B cell (primary cell): ENCODE data around the gene CACNG4. TPM values are rescaled to one million over a fixed set of nuclear protein-coding genes. Genes with fewer than 3 reads are reported as not detected.

Experiments used
- ATAC-seq: fragments of 200-7000 bp; cut with Tn5 transposase; one replicate; pipeline ENCODE4 v1.10.0; 2021; ENCODE audit warnings: low read depth, mild to moderate bottlenecking, moderate number of reproducible peaks, moderate library complexity
- CTCF ChIA-PET: fragments of 350-600 bp; sonication (Branson Sonifier 250); formaldehyde crosslinking; loops from one replicate; lab custom pipeline; 2021; ENCODE audit warnings: antibody characterized with exemption, inconsistent platforms; lab: Charles Lee
- POLR2A ChIA-PET: fragments of 350-600 bp; sonication (Branson Sonifier 250); formaldehyde crosslinking; loops from one replicate; lab custom pipeline; 2021; ENCODE audit warnings: antibody characterized with exemption; lab: Charles Lee
- DNase-seq: peaks from one replicate; pipeline ENCODE4 v3.0.0; 2013
- H2AFZ ChIP-seq: 2 replicates; pipeline ENCODE4 v1.6.1; 2012; ENCODE audit warnings: mild to moderate bottlenecking, low read depth, low read length; ENCODE audit not compliant: insufficient read depth, poor library complexity, severe bottlenecking
- H3K27ac ChIP-seq, 2 donors: 1 replicate in 1 of 2; 2 replicates in 1 of 2; pipeline ENCODE4 v1.5.1; 2012 to 2013; ENCODE audit warnings: low read length in 2 of 2, mild to moderate bottlenecking in 2 of 2, moderate library complexity in 1 of 2
- H3K27me3 ChIP-seq, 4 experiments: fragments of 200-600 bp in 1 of 4; sonication (generic) in 1 of 4; replicated peaks in 1 of 4; 1 replicate in 2 of 4; 2 replicates in 2 of 4; pipeline versions ENCODE4 v1.6.1 to v1.7.0; 2013 to 2016; ENCODE audit warnings: low read length in 3 of 4, mild to moderate bottlenecking in 2 of 4, mixed read lengths in 1 of 4, moderate library complexity in 1 of 4; ENCODE audit not compliant: insufficient read depth in 4 of 4, control insufficient read depth in 3 of 4; ENCODE audit errors: control extremely low read depth in 1 of 4
- H3K36me3 ChIP-seq, 2 experiments: replicated peaks in 1 of 2; 1 replicate in 1 of 2; 2 replicates in 1 of 2; pipeline versions ENCODE4 v1.6.1 to v1.7.1; 2013; ENCODE audit warnings: low read length in 1 of 2; ENCODE audit not compliant: insufficient read depth in 2 of 2, control insufficient read depth in 1 of 2; ENCODE audit errors: control extremely low read depth in 1 of 2, extremely low read depth in 1 of 2
- H3K4me1 ChIP-seq, 2 donors: fragments of 200-600 bp in 1 of 2; sonication (generic) in 1 of 2; 1 replicate in 1 of 2; 2 replicates in 1 of 2; pipeline versions ENCODE4 v1.5.1 to v1.6.1; 2013 to 2017; ENCODE audit warnings: low read length in 2 of 2; ENCODE audit not compliant: control insufficient read depth in 2 of 2, insufficient read depth in 2 of 2
- H3K4me2 ChIP-seq: replicated peaks from 2 replicates; pipeline ENCODE3; 2012; ENCODE audit warnings: mild to moderate bottlenecking, low read depth, low read length; ENCODE audit not compliant: poor library complexity, severe bottlenecking
- H3K4me3 ChIP-seq, 5 experiments: fragments of 200-600 bp in 1 of 5; sonication (generic) in 1 of 5; 1 replicate in 3 of 5; 2 replicates in 2 of 5; pipeline versions ENCODE4 v1.5.1 to v1.7.0; 2011 to 2016; ENCODE audit warnings: low read length in 4 of 5, mild to moderate bottlenecking in 4 of 5, low read depth in 2 of 5, control low read depth in 1 of 5, moderate library complexity in 1 of 5; ENCODE audit not compliant: insufficient read depth in 1 of 5; ENCODE audit errors: control extremely low read depth in 1 of 5, extremely low read depth in 1 of 5
- H3K79me2 ChIP-seq: fragments of 200-600 bp; sonication (generic); one replicate; pipeline ENCODE4 v1.6.0; 2016; ENCODE audit warnings: low read length; ENCODE audit not compliant: control insufficient read depth, insufficient read depth
- H3K9ac ChIP-seq: fragments of 200-600 bp; sonication (generic); 2 replicates; pipeline ENCODE4 v1.6.1; 2017; ENCODE audit warnings: mild to moderate bottlenecking, low read length, moderate library complexity
- H3K9me3 ChIP-seq, 3 donors: one replicate each; pipeline versions ENCODE4 v1.6.1 to v1.7.1; 2013; ENCODE audit warnings: low read length in 2 of 3; ENCODE audit not compliant: control insufficient read depth in 2 of 3, insufficient read depth in 1 of 3; ENCODE audit errors: control extremely low read depth in 1 of 3
- H4K20me1 ChIP-seq: 2 replicates; pipeline ENCODE4 v1.6.0; 2012; ENCODE audit warnings: mild to moderate bottlenecking, low read length; ENCODE audit not compliant: insufficient read depth, control insufficient read depth, poor library complexity, severe bottlenecking
- H3K27ac Mint-ChIP-seq: one replicate; pipeline ENCODE4 v1.8.0; 2021; ENCODE audit warnings: mixed read lengths
- H3K27me3 Mint-ChIP-seq: one replicate; pipeline ENCODE4 v1.8.0; 2021; ENCODE audit warnings: mixed read lengths
- H3K4me1 Mint-ChIP-seq: one replicate; pipeline ENCODE4 v1.8.0; 2021; ENCODE audit warnings: mixed read lengths
- H3K4me3 Mint-ChIP-seq: one replicate; pipeline ENCODE4 v1.8.0; 2021; ENCODE audit warnings: mixed read lengths
- H3K9me3 Mint-ChIP-seq: one replicate; pipeline ENCODE4 v1.8.0; 2022; ENCODE audit warnings: mixed read lengths; ENCODE audit not compliant: insufficient read depth
- EZH2 ChIP-seq: IDR thresholded peaks from 2 replicates; pipeline ENCODE4 v1.6.1; 2012; ENCODE audit warnings: borderline replicate concordance, low read depth, mild to moderate bottlenecking, moderate library complexity, low read length; ENCODE audit not compliant: insufficient read depth, poor library complexity, severe bottlenecking
- WGBS: methylation state at CpG from one replicate; pipeline ENCODE4 v1.1.5; 2013; ENCODE audit warnings: missing lambda C conversion rate; ENCODE audit not compliant: insufficient coverage; 5-methylcytosine and 5-hydroxymethylcytosine counted together
- intact Hi-C: fragments of 100-400 bp; cut with micrococcal nuclease; formaldehyde crosslinking; loops from one replicate; pipeline ENCODE4 v1.10.0; 2022
- polyA plus RNA-seq: library from polyadenylated mRNA; depleted of rRNA; stranded (reverse); fragments of >200 nt; gene quantifications from 2 replicates; pipeline ENCODE4 v1.2.3, GENCODE V29; 2012
- total RNA-seq, 2 donors: library from RNA; stranded (reverse); fragments of 120-200 nt in 1 of 2; gene quantifications; 1 replicate in 1 of 2; 2 replicates in 1 of 2; pipeline versions ENCODE4 v1.2.3 to v1.2.4, GENCODE V29; 2013 to 2022
- TF ChIP-seq, protein P1 (sequence below): fragments of 200-600 bp; IDR thresholded peaks from one replicate; pipeline ENCODE4 v1.8.0; 2022; ENCODE audit warnings: antibody characterized with exemption, mild to moderate bottlenecking

Gene CACNG4
- total and polyA plus RNA-seq, 2 donors (not counting 1 experiment from before 2014, with no cell fraction given): not detected

DNA sequence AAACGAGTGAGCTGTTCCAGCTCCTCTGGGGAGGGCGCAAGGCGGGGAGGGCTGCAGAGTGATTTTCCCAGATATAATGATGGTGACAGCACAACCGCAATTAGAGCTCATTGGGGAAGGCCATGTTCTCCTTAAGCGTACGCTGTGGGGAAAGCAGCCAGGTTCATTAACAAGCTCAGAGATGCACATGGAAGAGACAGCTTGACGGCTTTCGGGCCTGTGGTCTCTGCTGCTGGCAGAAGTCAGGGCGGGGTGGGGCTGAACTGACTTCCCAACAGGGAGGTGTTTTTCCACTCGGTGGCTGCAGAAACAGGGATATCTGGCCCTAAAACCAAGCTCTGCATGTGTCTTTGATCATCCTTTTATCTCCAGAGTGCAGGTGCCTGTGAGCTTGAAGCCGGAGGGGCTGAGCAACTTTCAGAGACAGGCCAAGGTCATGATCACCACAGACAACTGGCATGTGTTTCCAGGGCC, 55.8 kb downstream of the CACNG4 start:
- H3K9me3 ChIP-seq: no peaks in the 10 kb centered on the region
- no peak overlapping the region for H3K4me2 ChIP-seq
- no peak overlapping the region for H3K4me3 ChIP-seq
- no peaks in the 10 kb centered on the region for H3K79me2 ChIP-seq
- H3K4me1 ChIP-seq: no peaks in the 10 kb centered on the region
- Mint-ChIP-seq H3K27ac (no peak overlapping the region), H3K9me3 (no peaks in the 10 kb centered on the region), H3K27me3 (no peaks in the 10 kb centered on the region), H3K4me3 (no peak overlapping the region), H3K4me1 (no peaks in the 10 kb centered on the region)
- ChIA-PET POLR2A (no interaction called here), CTCF (no interaction called here)
- no peak overlapping the region for H3K27ac ChIP-seq
- no peaks in the 10 kb centered on the region for H3K27me3 ChIP-seq
- no peaks in the 10 kb centered on the region for H4K20me1 ChIP-seq
- H2AFZ ChIP-seq: no peak overlapping the region
- H3K9ac ChIP-seq: no peak overlapping the region
- no peak for DNase-seq
- no peaks in the 10 kb centered on the region for H3K36me3 ChIP-seq
- ATAC-seq: no peak
- TF ChIP-seq, protein P1, sequence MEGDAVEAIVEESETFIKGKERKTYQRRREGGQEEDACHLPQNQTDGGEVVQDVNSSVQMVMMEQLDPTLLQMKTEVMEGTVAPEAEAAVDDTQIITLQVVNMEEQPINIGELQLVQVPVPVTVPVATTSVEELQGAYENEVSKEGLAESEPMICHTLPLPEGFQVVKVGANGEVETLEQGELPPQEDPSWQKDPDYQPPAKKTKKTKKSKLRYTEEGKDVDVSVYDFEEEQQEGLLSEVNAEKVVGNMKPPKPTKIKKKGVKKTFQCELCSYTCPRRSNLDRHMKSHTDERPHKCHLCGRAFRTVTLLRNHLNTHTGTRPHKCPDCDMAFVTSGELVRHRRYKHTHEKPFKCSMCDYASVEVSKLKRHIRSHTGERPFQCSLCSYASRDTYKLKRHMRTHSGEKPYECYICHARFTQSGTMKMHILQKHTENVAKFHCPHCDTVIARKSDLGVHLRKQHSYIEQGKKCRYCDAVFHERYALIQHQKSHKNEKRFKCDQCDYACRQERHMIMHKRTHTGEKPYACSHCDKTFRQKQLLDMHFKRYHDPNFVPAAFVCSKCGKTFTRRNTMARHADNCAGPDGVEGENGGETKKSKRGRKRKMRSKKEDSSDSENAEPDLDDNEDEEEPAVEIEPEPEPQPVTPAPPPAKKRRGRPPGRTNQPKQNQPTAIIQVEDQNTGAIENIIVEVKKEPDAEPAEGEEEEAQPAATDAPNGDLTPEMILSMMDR: no peak
- no peak for TF ChIP-seq EZH2
- WGBS: 90% methylated on average over 11 of the region's 11 CpGs
- intact Hi-C loops: no loop called here

DNA sequence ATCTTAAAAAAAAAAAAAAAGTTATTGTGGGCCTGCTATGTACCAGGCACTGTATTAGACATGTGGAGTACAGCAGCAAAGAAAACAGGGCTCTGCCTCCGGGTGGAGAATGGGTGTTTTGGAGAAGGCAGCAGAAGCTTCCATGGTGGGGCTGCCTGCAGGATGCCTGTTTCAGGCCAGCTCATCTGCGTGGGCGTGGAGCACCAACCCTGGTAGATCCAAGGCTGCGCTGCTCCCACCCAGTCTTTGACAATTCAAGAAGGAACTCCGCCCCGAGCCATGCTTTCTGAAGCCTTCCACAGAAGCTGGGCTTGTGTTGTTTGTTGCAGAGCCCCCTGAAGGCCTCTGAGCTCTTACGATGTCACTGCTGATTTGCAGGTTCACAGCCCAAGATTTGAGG, 56.7 kb downstream of the CACNG4 start:
- Histone ChIP-seq H2AFZ (no peak overlapping the region), H3K4me1 (no peaks in the 10 kb centered on the region), H3K4me3 (no peak overlapping the region), H4K20me1 (no peaks in the 10 kb centered on the region), H3K4me2 (no peak overlapping the region), H3K9me3 (no peaks in the 10 kb centered on the region), H3K27ac (no peak overlapping the region), H3K36me3 (no peaks in the 10 kb centered on the region), H3K27me3 (no peaks in the 10 kb centered on the region), H3K9ac (no peak overlapping the region), H3K79me2 (no peaks in the 10 kb centered on the region)
- no peak overlapping the region for H3K4me3 Mint-ChIP-seq
- TF ChIP-seq, protein P1: no peak
- no peak for TF ChIP-seq EZH2
- no peak for ATAC-seq
- no peak for DNase-seq
- intact Hi-C loops: no loop called here
- no peaks in the 10 kb centered on the region for H3K4me1 Mint-ChIP-seq
- no peak overlapping the region for H3K27ac Mint-ChIP-seq
- no peaks in the 10 kb centered on the region for H3K9me3 Mint-ChIP-seq
- 88% methylated on average over 7 of the region's 7 CpGs for WGBS
- ChIA-PET CTCF (no interaction called here), POLR2A (no interaction called here)
- H3K27me3 Mint-ChIP-seq: no peaks in the 10 kb centered on the region
